ENCODE data around the gene KRTAP1-4. TPM values are rescaled to one million over a fixed set of nuclear protein-coding genes. Genes with fewer than 3 reads are reported as not detected.

Gene KRTAP1-4
- total and polyA plus RNA-seq, 7 donors, result not detected

DNA sequence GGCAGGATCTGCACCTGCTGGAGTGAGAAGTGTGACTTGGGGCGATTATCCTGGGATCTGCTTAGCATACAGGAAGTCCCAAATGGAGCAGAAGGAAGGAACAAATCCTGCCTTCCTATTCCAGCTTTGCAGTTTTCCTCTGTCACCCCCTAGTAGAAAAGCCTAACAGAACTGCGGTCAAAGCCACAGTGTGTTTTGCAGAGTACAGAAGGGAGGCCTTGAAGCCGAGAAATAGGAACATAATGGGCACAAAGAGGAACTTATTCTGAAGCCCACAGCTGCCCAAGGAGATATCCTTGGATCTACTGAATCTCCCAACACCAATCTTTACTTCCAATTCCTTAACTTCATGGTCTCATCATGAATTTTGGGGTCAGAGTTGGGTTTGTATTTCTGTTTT lies 11.5 kb downstream of the KRTAP1-4 start:
- no peaks in the 10 kb centered on the region for H3K4me1 ChIP-seq
- intact Hi-C loops (cut with DNase I), result no loop called here
- no peaks in the 10 kb centered on the region for H3K9me3 ChIP-seq
- H3K27ac ChIP-seq, result no peak overlapping the region
- H3K27me3 ChIP-seq, result no peaks in the 10 kb centered on the region
- 68 to 83% methylated on average over 3 of the region's 3 CpGs for WGBS, 2 donors
- no peak overlapping the region for H3K4me3 ChIP-seq
- TF ChIP-seq CTCF (IDR thresholded peaks at IDR 0.05) (no peak), POLR2A (IDR thresholded peaks at IDR 0.05) (no peak), EP300 (IDR thresholded peaks at IDR 0.05) (no peak), POLR2AphosphoS5 (IDR thresholded peaks at IDR 0.05) (no peak)
- H3K36me3 ChIP-seq, result no peaks in the 10 kb centered on the region
- DNase-seq, result no peak

- intact Hi-C loops (cut with DNase I), result no loop called here
Measured at GRCh38 chr17:41016578-41017215, 13.3 kb downstream of the KRTAP1-4 start.

GRCh38 chr17:41015454-41015853 lies 14.5 kb downstream of the KRTAP1-4 start:
- H3K4me3 ChIP-seq, result no peak overlapping the region

More at GRCh38 chr17:41016578-41017215, 13.3 kb downstream of the KRTAP1-4 start:
- Histone ChIP-seq H3K36me3 (no peaks in the 10 kb centered on the region), H3K4me3 (no peak overlapping the region), H3K4me1 (no peaks in the 10 kb centered on the region), H3K9me3 (no peaks in the 10 kb centered on the region), H3K27ac (no peak overlapping the region), H3K27me3 (no peaks in the 10 kb centered on the region)
- WGBS, 2 donors, result 87 to 90% methylated on average over 13 of the region's 13 CpGs
- no peak for TF ChIP-seq POLR2AphosphoS5 (IDR thresholded peaks at IDR 0.05)
- no peak for TF ChIP-seq CTCF (IDR thresholded peaks at IDR 0.05)
- TF ChIP-seq EP300 (IDR thresholded peaks at IDR 0.05), result no peak
- TF ChIP-seq POLR2A (IDR thresholded peaks at IDR 0.05), result no peak
- no peak for DNase-seq

DNA sequence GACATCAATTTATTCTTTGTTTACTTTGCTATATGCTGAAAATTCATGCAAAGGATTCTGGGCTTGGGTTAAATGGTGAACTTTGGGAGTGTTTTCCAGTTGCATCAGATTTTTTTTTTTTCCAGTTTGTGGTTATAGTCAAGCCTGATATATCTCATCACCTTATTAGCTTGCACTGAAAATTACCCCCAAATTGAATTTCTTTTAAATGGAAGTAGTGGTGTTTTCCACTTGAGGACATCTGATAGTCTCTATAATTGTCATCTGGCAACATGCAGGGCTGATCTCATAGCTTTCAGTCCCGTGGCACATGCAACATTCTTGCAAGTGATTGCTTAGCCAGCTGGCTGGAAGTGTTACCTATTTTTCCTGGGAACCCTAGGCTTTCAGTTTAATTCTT lies 16.4 kb downstream of the KRTAP1-4 start:
- TF ChIP-seq EP300 (IDR thresholded peaks at IDR 0.05), result no peak
- no peak for TF ChIP-seq POLR2AphosphoS5 (IDR thresholded peaks at IDR 0.05)
- TF ChIP-seq CTCF (IDR thresholded peaks at IDR 0.05), result no peak
- TF ChIP-seq POLR2A (IDR thresholded peaks at IDR 0.05), result no peak
- DNase-seq, result no peak
- Histone ChIP-seq H3K9me3 (no peaks in the 10 kb centered on the region), H3K4me3 (no peak overlapping the region), H3K4me1 (no peaks in the 10 kb centered on the region), H3K27me3 (no peaks in the 10 kb centered on the region), H3K36me3 (no peaks in the 10 kb centered on the region), H3K27ac (no peak overlapping the region)
- intact Hi-C loops (cut with DNase I), result no loop called here
- 32 to 50% methylated on average over 1 of the region's 1 CpG for WGBS, 2 donors

More at GRCh38 chr17:41015454-41015853, 14.5 kb downstream of the KRTAP1-4 start:
- Histone ChIP-seq H3K27me3 (no peaks in the 10 kb centered on the region), H3K36me3 (no peaks in the 10 kb centered on the region), H3K9me3 (no peaks in the 10 kb centered on the region), H3K27ac (no peak overlapping the region), H3K4me1 (no peaks in the 10 kb centered on the region)
- intact Hi-C loops (cut with DNase I), result no loop called here
- no peak for DNase-seq
- WGBS, 2 donors, result 72 to 80% methylated on average over 7 of the region's 7 CpGs
- TF ChIP-seq POLR2A (IDR thresholded peaks at IDR 0.05) (no peak), CTCF (IDR thresholded peaks at IDR 0.05) (no peak), EP300 (IDR thresholded peaks at IDR 0.05) (no peak), POLR2AphosphoS5 (IDR thresholded peaks at IDR 0.05) (no peak)

DNA sequence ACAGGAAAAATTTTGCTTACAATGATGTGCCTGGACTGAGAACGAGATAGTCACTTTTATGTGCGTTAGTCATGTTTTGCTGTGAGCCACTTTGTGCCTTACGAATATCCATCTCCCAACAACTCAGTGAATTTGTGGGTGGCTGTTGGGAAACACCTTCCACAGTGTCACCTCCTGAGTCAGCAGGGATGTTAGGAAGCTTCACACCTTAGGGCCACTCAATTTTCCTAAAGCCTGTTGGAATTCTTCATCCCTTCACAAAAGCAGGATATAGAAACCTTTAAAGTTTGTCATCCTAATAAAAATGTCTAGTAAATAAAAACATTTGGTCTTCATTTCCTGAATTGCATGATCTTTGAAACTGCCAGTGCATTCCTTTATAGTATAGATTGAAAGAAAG lies 16.8 kb downstream of the KRTAP1-4 start:
- Histone ChIP-seq H3K27me3 (no peaks in the 10 kb centered on the region), H3K27ac (no peak overlapping the region), H3K4me1 (no peaks in the 10 kb centered on the region), H3K9me3 (no peaks in the 10 kb centered on the region), H3K4me3 (no peak overlapping the region), H3K36me3 (no peaks in the 10 kb centered on the region)
- intact Hi-C loops (cut with DNase I), result no loop called here
- TF ChIP-seq POLR2AphosphoS5 (IDR thresholded peaks at IDR 0.05), result no peak
- no peak for TF ChIP-seq POLR2A (IDR thresholded peaks at IDR 0.05)
- TF ChIP-seq EP300 (IDR thresholded peaks at IDR 0.05), result no peak
- TF ChIP-seq CTCF (IDR thresholded peaks at IDR 0.05), result no peak
- 83 to 87% methylated on average over 3 of the region's 3 CpGs for WGBS, 2 donors
- DNase-seq, result no peak

All from sigmoid colon (tissue), 7 donors.